Measurements from ENCODE around the gene TAF15. TPM values are rescaled to one million over a fixed set of nuclear protein-coding genes. Genes with fewer than 3 reads are reported as not detected.

TAF15 gene
- total and polyA plus RNA-seq, 11 donors = 30.1 to 151 (median 116) TPM

DNA sequence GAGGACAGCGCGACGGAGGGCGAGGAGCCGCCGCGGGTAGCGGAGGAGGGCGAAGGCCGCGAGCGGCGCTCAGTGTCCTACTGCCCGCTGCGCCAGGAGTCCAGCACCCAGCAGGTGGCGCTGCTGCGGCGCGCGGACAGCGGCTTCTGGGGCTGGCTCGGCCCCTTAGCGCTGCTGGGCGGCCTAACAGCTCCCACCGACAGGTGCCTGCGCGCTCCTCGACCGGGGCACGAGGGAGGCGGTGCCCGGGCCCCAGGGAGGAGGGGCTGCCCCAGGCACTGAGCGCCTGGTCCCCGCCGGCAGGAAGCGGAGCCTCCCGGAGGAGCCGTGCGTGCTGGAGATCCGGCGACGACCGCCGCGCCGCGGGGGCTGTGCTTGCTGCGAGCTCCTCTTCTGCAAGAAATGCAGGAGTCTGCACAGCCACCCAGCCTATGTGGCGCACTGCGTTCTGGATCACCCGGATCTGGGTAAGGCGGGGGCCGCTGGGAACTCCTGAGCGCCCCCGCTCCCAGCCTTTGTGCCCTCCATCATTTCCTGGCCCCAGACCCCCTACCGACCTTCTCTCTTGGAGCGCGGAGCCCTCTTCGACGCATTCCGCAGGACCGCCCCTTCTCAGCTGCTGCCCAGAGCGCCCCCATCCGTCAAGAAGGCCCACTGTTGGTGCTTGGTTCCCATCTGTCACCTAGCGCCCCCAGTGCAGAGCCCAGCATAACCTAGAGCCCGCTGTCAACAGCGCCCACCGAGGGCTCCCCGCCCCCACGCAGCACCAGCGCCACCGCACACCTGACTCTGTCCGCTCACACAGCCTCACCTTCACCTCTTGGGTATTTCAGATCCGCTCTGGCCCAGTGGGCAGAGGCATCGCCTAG, 44.9 kb upstream of the TAF15 start:
- H3K4me3 ChIP-seq = peak overlapping the region; percentile 9 to 67 (median 57)
- ATAC-seq (peak; percentile 75 to 98 (median 95)), DNase-seq (peak; percentile 83 to 94 (median 85))
- no peaks in the 10 kb centered on the region for H3K9me3 ChIP-seq
- TF ChIP-seq, protein P1, sequence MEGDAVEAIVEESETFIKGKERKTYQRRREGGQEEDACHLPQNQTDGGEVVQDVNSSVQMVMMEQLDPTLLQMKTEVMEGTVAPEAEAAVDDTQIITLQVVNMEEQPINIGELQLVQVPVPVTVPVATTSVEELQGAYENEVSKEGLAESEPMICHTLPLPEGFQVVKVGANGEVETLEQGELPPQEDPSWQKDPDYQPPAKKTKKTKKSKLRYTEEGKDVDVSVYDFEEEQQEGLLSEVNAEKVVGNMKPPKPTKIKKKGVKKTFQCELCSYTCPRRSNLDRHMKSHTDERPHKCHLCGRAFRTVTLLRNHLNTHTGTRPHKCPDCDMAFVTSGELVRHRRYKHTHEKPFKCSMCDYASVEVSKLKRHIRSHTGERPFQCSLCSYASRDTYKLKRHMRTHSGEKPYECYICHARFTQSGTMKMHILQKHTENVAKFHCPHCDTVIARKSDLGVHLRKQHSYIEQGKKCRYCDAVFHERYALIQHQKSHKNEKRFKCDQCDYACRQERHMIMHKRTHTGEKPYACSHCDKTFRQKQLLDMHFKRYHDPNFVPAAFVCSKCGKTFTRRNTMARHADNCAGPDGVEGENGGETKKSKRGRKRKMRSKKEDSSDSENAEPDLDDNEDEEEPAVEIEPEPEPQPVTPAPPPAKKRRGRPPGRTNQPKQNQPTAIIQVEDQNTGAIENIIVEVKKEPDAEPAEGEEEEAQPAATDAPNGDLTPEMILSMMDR (IDR thresholded peaks at IDR 0.05) = peak; percentile 85 to 98 (median 96)
- peak in 1 of 2 donors; percentile 21 for TF ChIP-seq POLR2A (IDR thresholded peaks at IDR 0.05)
- peaks cover 0 to 15% (median 9%) of the 10 kb centered on the region in 12 donors for H3K4me1 ChIP-seq
- no peaks in the 10 kb centered on the region for H3K27me3 ChIP-seq
- H3K36me3 ChIP-seq = no peaks in the 10 kb centered on the region
- intact Hi-C loops (cut with DNase I) = loop anchor here in 5 of 10 donors (1.0 to 2.0 kb wide), 3 partner anchors 40 to 45 kb away; partner anchors contain the start of gene TAF15 (in 3 of the 5)
- peak overlapping the region in 4 of 12 donors; percentile 3 to 42 (median 12) for H3K27ac ChIP-seq
- WGBS, 4 donors = 5 to 11% (median 6%) methylated on average over 34 to 75 of the region's 75 CpGs

DNA sequence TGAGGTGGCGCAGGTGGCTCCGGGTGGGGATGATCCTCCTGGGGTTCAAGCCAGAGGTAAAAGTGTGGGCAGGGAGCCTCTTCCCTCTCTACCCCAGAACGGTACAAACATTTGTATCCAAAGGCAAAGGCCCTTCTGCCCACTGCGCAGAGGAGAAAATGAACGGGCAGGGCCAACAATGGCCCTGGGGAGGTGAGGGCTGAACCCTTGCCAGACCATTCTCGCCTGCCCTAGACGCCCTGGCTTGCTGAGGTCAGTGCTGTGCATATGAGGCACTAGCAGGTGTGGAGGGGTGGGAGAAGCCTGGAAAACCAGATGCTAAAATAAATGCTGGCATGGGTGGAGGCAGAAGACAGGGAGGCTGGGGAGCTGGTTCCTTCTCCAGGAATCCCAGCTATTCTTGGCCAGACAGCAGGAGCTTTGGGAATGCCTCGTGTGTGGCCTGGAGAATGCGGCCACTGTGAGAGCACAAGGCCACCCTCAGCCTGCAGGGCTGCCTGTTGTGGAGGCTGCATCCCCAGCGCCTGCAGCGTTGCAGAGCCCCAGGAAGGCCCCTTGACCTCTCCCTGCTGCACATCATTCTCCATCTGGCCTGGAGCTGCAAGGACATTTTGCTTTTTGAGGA, 44.1 kb upstream of the TAF15 start:
- ATAC-seq (no peak), DNase-seq (no peak)
- 77 to 82% (median 78%) methylated on average over 8 to 11 of the region's 11 CpGs for WGBS, 4 donors
- no peak for TF ChIP-seq POLR2A (IDR thresholded peaks at IDR 0.05)
- TF ChIP-seq, protein P1 (IDR thresholded peaks at IDR 0.05) = no peak
- intact Hi-C loops (cut with DNase I) = loop anchor here in 2 of 10 donors (2.0 kb wide), 1 partner anchor 40 kb away; no protein-coding TSS in a partner anchor
- no peaks in the 10 kb centered on the region for H3K27me3 ChIP-seq
- no peaks in the 10 kb centered on the region for H3K36me3 ChIP-seq
- H3K9me3 ChIP-seq = no peaks in the 10 kb centered on the region
- no peak overlapping the region for H3K4me3 ChIP-seq
- peaks cover 0 to 15% (median 9%) of the 10 kb centered on the region in 12 donors for H3K4me1 ChIP-seq
- no peak overlapping the region for H3K27ac ChIP-seq

DNA sequence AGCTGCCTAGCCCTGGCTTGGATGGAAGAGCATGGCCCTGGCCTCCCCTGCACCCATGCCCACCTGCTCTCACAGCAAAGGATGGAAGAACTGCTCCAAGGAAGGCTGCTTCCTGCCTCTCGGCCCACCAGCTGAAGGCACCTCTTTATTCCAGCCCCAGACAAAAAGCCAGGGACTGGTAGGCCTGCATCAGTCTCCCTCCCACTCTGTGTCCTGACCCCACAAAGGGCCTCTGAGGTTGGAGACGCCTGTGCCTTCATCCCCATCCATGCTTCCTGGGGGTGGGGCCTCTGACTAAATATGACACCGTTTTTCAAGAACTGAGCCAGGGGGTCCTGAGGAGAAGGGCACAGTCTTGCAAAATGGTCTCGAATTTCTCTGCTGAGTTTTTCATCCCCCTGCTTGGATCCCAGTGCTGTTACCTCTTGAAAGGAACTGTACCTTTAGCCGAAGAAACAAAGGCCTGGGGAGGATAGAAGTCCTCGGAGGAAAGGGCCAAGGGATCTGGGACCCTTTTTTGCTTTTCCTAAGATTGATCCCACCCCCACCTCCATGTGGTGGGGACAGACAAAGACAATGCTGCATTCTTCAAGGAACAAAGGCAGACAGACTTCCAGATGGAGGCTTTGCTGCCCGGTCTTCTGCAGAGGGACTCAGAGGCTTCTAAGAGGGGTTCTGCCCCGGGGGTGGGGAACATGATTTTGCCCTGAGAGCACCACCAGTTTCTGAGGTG, 43.4 kb upstream of the TAF15 start:
- intact Hi-C loops (cut with DNase I) = loop anchor here in 4 of 10 donors (2.0 kb wide), 1 partner anchor 39 kb away; no protein-coding TSS in a partner anchor
- no peaks in the 10 kb centered on the region for H3K9me3 ChIP-seq
- 80 to 85% (median 84%) methylated on average over 8 of the region's 8 CpGs for WGBS, 4 donors
- no peak overlapping the region for H3K4me3 ChIP-seq
- H3K27me3 ChIP-seq = no peaks in the 10 kb centered on the region
- peaks cover 0 to 15% (median 9%) of the 10 kb centered on the region in 12 donors for H3K4me1 ChIP-seq
- DNase-seq (no peak), ATAC-seq (no peak)
- no peak overlapping the region for H3K27ac ChIP-seq
- TF ChIP-seq, protein P1 (IDR thresholded peaks at IDR 0.05) = no peak
- TF ChIP-seq POLR2A (IDR thresholded peaks at IDR 0.05) = no peak
- H3K36me3 ChIP-seq = no peaks in the 10 kb centered on the region
